Measurements from ENCODE around the gene CDC26. TPM values are rescaled to one million over a fixed set of nuclear protein-coding genes. Genes with fewer than 3 reads are reported as not detected.

CDC26 gene
- total RNA-seq, 1 experiment from 2014 or later: 36.9 TPM

- Mint-ChIP-seq H3K27ac (peak overlapping the region; percentile 96), H3K36me3 (peaks cover 6% of the 10 kb centered on the region), H3K4me1 (peaks cover 26% of the 10 kb centered on the region), H3K4me3 (peak overlapping the region; percentile 98), H3K27me3 (ENCODE audit: low read depth) (no peaks in the 10 kb centered on the region), H3K9me3 (no peaks in the 10 kb centered on the region)
- TF ChIP-seq NR3C1 (CRISPR knock-in tag; conservative IDR thresholded peaks at IDR 0.05; ENCODE audit: low read depth): no peak
- no peak for TF ChIP-seq PRDM15 (CRISPR knock-in tag; IDR thresholded peaks at IDR 0.05)
- TF ChIP-seq CREM (CRISPR knock-in tag; IDR thresholded peaks at IDR 0.05): no peak
- no peak for TF ChIP-seq TEAD1 (CRISPR knock-in tag; IDR thresholded peaks at IDR 0.05)
- no peak for TF ChIP-seq STAT6 (CRISPR knock-in tag; conservative IDR thresholded peaks at IDR 0.05; ENCODE audit: low read depth)
- TF ChIP-seq NR1H2 (CRISPR knock-in tag; IDR thresholded peaks at IDR 0.05): no peak
- TF ChIP-seq EMX1 (CRISPR knock-in tag; IDR thresholded peaks at IDR 0.05): no peak
- TF ChIP-seq GTF2I (CRISPR knock-in tag; conservative IDR thresholded peaks at IDR 0.05): no peak
- no peak for TF ChIP-seq RELA (CRISPR knock-in tag; IDR thresholded peaks at IDR 0.05; ENCODE audit: borderline replicate concordance)
- TF ChIP-seq NFATC4 (CRISPR knock-in tag; IDR thresholded peaks at IDR 0.05): no peak
- no peak for TF ChIP-seq E2F5 (CRISPR knock-in tag; IDR thresholded peaks at IDR 0.05)
- TF ChIP-seq ATF2 (CRISPR knock-in tag; IDR thresholded peaks at IDR 0.05; ENCODE audit: borderline replicate concordance, low read depth): no peak
- TF ChIP-seq FOXP1 (CRISPR knock-in tag; IDR thresholded peaks at IDR 0.05; ENCODE audit: borderline replicate concordance): no peak
- no peak for TF ChIP-seq ZNF232 (CRISPR knock-in tag; IDR thresholded peaks at IDR 0.05)
- no peak for TF ChIP-seq TCF7 (CRISPR knock-in tag; IDR thresholded peaks at IDR 0.05; ENCODE audit: low read depth)
- TF ChIP-seq ZNF138 (CRISPR knock-in tag; conservative IDR thresholded peaks at IDR 0.05): no peak
- no peak for ATAC-seq
- ChIA-PET CTCF (interaction anchor here (1.0 to 3.1 kb wide), 3 partner anchors 54 to 181 kb away, joined by 3 to 24 read pairs (median 4); partner anchors contain the start of genes ALAD, CDC26 and PRPF4), POLR2A (interaction anchor here (0.6 to 2.4 kb wide), 6 partner anchors 13 to 121 kb away, joined by 3 to 18 read pairs (median 5); partner anchors contain the start of genes CDC26, PRPF4 and SLC31A2)
- DNase-seq (ENCODE audit: low spot score): no peak
Observed at GRCh38 chr9:113220467-113221002, 54.8 kb downstream of the CDC26 start.

- CTCF ChIA-PET: interaction anchor here (3.1 kb wide), 1 partner anchor 55 kb away, joined by 24 read pairs; the partner anchor contains the start of genes CDC26 and PRPF4
- no peak for ATAC-seq
- H3K9me3 Mint-ChIP-seq: no peaks in the 10 kb centered on the region
- H3K36me3 Mint-ChIP-seq: peaks cover 4% of the 10 kb centered on the region
- no peak overlapping the region; the same call in 1 of the 2 replicates for H3K27ac Mint-ChIP-seq
- POLR2A ChIA-PET: interaction anchor here (1.3 kb wide), 1 partner anchor 55 kb away, joined by 4 read pairs; the partner anchor contains the start of genes CDC26 and PRPF4
- peak overlapping the region; percentile 98 for H3K4me3 Mint-ChIP-seq
- no peaks in the 10 kb centered on the region for H3K27me3 Mint-ChIP-seq (ENCODE audit: low read depth)
- TF ChIP-seq AFF4 (CRISPR knock-in tag; IDR thresholded peaks at IDR 0.05; ENCODE audit: borderline replicate concordance) (no peak), ZNF281 (CRISPR knock-in tag; IDR thresholded peaks at IDR 0.05) (no peak), SOX15 (CRISPR knock-in tag; IDR thresholded peaks at IDR 0.05) (no peak)
- DNase-seq (ENCODE audit: low spot score): no peak
- peaks cover 26% of the 10 kb centered on the region for H3K4me1 Mint-ChIP-seq
Observed at GRCh38 chr9:113219969-113220368, 55.4 kb downstream of the CDC26 start.
